Peyer's patch (tissue), 4 donors: ENCODE measurements around the gene NAGPA.

Experiments used
- POLR2A ChIP-seq, 2 donors: fragments of 450-650 bp; IDR thresholded peaks; one replicate each; pipeline ENCODE4 v1.5.1; 2017; ENCODE audit warnings: antibody characterized with exemption in 2 of 2, mild to moderate bottlenecking in 2 of 2, moderate library complexity in 2 of 2
- TF ChIP-seq, protein P1 (sequence below), 6 experiments: fragments of 450-650 bp in 4 of 6; fragments of 200-600 bp in 2 of 6; sonication (generic) in 1 of 6; IDR thresholded peaks; one replicate each; pipeline ENCODE4 v1.5.1; 2017 to 2019; ENCODE audit warnings: antibody characterized with exemption in 6 of 6, mild to moderate bottlenecking in 3 of 6, moderate library complexity in 1 of 6

DNA sequence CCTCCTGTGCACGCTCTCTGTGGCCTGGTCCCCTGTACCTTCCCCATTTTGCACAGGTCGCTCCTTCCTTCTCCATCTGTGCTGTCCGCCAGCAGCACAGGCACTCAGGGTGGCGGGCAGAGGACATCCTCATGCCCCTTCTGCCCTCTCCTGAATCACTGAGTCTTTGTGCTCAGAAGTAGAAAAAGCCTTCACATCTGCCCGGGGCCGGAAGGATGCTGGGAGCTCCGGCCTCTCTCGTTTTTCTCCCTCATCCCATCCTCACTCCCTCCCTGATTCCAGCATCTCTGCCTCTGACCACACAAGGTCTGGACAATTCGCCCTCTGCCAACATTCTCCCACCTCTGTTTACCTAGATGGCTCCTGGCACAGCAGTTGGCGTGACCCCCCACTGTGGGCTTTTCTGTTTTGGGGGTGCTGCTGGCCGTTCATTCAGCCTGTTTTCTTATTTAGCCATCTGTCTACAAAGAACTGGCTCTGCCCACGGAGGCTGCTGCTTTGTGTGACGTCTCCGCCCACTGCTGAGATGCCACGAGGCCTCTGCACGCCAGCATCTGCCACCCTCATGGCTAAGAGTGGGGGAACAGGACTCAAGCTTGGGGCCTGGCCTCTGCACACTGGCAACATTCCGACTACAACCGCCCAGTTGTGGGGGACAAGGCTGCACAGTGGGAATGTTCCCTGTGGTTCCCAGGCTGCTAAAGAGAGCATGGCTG is 38.9 kb downstream of the NAGPA start:
- TF ChIP-seq, protein P1, sequence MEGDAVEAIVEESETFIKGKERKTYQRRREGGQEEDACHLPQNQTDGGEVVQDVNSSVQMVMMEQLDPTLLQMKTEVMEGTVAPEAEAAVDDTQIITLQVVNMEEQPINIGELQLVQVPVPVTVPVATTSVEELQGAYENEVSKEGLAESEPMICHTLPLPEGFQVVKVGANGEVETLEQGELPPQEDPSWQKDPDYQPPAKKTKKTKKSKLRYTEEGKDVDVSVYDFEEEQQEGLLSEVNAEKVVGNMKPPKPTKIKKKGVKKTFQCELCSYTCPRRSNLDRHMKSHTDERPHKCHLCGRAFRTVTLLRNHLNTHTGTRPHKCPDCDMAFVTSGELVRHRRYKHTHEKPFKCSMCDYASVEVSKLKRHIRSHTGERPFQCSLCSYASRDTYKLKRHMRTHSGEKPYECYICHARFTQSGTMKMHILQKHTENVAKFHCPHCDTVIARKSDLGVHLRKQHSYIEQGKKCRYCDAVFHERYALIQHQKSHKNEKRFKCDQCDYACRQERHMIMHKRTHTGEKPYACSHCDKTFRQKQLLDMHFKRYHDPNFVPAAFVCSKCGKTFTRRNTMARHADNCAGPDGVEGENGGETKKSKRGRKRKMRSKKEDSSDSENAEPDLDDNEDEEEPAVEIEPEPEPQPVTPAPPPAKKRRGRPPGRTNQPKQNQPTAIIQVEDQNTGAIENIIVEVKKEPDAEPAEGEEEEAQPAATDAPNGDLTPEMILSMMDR (IDR thresholded peaks at IDR 0.05): no peak
- no peak for TF ChIP-seq POLR2A (IDR thresholded peaks at IDR 0.05)
